NB4 (cell line): ENCODE results near the gene EFNB1.

Experiments used
- MYC ChIP-seq: IDR thresholded peaks from 2 replicates; pipeline ENCODE4 v1.6.1; 2011; ENCODE audit warnings: low read depth, low read length
- POLR2A ChIP-seq: IDR thresholded peaks from 2 replicates; pipeline ENCODE4 v1.6.1; 2011; ENCODE audit warnings: mild to moderate bottlenecking; ENCODE audit not compliant: insufficient read length; ENCODE audit errors: extremely low read depth
- TF ChIP-seq, protein P1 (sequence below): IDR thresholded peaks from one replicate; pipeline ENCODE4 v1.5.1; 2012; ENCODE audit warnings: low read depth, low read length
- TF ChIP-seq, protein P2 (sequence below): IDR thresholded peaks from 2 replicates; pipeline ENCODE4 v1.6.1; 2011; ENCODE audit warnings: low read depth, low read length

GRCh38 chrX:68878977-68879645, 50.3 kb downstream of the EFNB1 start:
- TF ChIP-seq, protein P1, sequence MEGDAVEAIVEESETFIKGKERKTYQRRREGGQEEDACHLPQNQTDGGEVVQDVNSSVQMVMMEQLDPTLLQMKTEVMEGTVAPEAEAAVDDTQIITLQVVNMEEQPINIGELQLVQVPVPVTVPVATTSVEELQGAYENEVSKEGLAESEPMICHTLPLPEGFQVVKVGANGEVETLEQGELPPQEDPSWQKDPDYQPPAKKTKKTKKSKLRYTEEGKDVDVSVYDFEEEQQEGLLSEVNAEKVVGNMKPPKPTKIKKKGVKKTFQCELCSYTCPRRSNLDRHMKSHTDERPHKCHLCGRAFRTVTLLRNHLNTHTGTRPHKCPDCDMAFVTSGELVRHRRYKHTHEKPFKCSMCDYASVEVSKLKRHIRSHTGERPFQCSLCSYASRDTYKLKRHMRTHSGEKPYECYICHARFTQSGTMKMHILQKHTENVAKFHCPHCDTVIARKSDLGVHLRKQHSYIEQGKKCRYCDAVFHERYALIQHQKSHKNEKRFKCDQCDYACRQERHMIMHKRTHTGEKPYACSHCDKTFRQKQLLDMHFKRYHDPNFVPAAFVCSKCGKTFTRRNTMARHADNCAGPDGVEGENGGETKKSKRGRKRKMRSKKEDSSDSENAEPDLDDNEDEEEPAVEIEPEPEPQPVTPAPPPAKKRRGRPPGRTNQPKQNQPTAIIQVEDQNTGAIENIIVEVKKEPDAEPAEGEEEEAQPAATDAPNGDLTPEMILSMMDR = no peak
- TF ChIP-seq POLR2A (no peak), MYC (no peak)
- TF ChIP-seq, protein P2, sequence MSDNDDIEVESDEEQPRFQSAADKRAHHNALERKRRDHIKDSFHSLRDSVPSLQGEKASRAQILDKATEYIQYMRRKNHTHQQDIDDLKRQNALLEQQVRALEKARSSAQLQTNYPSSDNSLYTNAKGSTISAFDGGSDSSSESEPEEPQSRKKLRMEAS = no peak
